IMR-90 (cell line): ENCODE results near the gene GARS1. TPM values are rescaled to one million over a fixed set of nuclear protein-coding genes. Genes with fewer than 3 reads are reported as not detected.

Source experiments
- ATAC-seq: fragments of 200-7000 bp; cut with Tn5 transposase; 2 replicates; pipeline ENCODE4 v1.9.1; 2020; ENCODE audit warnings: low read depth, mild to moderate bottlenecking, moderate library complexity
- BruUV-seq: library from RNA; stranded (reverse); fragments of 400-500 nt; replicated peaks from 2 replicates; lab custom pipeline; 2021; lab: Mats Ljungman, UMichigan
- CTCF ChIA-PET: fragments of 300-600 bp; formaldehyde crosslinking; extraction: SDS; loops from one replicate; lab custom pipeline; 2021; ENCODE audit warnings: antibody characterized with exemption; lab: Yijun Ruan, JAX
- POLR2A ChIA-PET: fragments of 300-600 bp; sonication (Branson Sonifier 250); formaldehyde crosslinking; loops from one replicate; lab custom pipeline; 2022; ENCODE audit warnings: antibody characterized with exemption; ENCODE audit not compliant: unreplicated experiment; lab: Charles Lee
- DNase-seq: peaks from one replicate; pipeline ENCODE4 v3.0.0; 2013
- H2AFZ ChIP-seq: replicated peaks from 2 replicates; pipeline ENCODE3; 2013; ENCODE audit warnings: low read length, mild to moderate bottlenecking; ENCODE audit not compliant: poor library complexity
- H2AK5ac ChIP-seq: 2 replicates; pipeline ENCODE4 v1.6.1; 2013; ENCODE audit warnings: low read depth, low read length, inconsistent platforms
- H2AK9ac ChIP-seq: replicated peaks from 2 replicates; pipeline ENCODE3; 2013; ENCODE audit warnings: mild to moderate bottlenecking, low read depth, low read length, moderate library complexity; ENCODE audit not compliant: poor library complexity
- H2BK120ac ChIP-seq: 2 replicates; pipeline ENCODE4 v1.6.1; 2013; ENCODE audit warnings: low read depth, low read length, inconsistent platforms
- H2BK15ac ChIP-seq: 3 replicates; pipeline ENCODE4 v1.6.1; 2013; ENCODE audit warnings: low read depth, low read length, inconsistent platforms
- H2BK20ac ChIP-seq: 2 replicates; pipeline ENCODE4 v1.6.1; 2013; ENCODE audit warnings: low read depth, mild to moderate bottlenecking, inconsistent platforms, low read length, moderate library complexity
- H2BK5ac ChIP-seq: 2 replicates; pipeline ENCODE4 v1.6.1; 2013; ENCODE audit warnings: mild to moderate bottlenecking, low read depth, low read length, inconsistent platforms; ENCODE audit not compliant: poor library complexity, severe bottlenecking
- H3K14ac ChIP-seq: replicated peaks from 2 replicates; pipeline ENCODE4 v1.6.1; 2013; ENCODE audit warnings: low read depth, low read length, inconsistent platforms
- H3K18ac ChIP-seq: 2 replicates; pipeline ENCODE4 v1.6.1; 2013; ENCODE audit warnings: low read depth, low read length, control low read depth
- H3K23ac ChIP-seq: 2 replicates; pipeline ENCODE4 v1.6.1; 2013; ENCODE audit warnings: low read depth, low read length, inconsistent platforms
- H3K27ac ChIP-seq: 2 replicates; pipeline ENCODE4 v1.5.1; 2013; ENCODE audit warnings: mild to moderate bottlenecking, control low read depth, low read length; ENCODE audit not compliant: insufficient read depth
- H3K27me3 ChIP-seq: 2 replicates; pipeline ENCODE4 v1.6.1; 2013; ENCODE audit warnings: low read length; ENCODE audit not compliant: control insufficient read depth, insufficient read depth
- H3K36me3 ChIP-seq: 2 replicates; pipeline ENCODE4 v1.6.1; 2013; ENCODE audit warnings: low read length, mixed read lengths; ENCODE audit not compliant: control insufficient read depth, insufficient read depth
- H3K4ac ChIP-seq: 2 replicates; pipeline ENCODE4 v1.6.1; 2013; ENCODE audit warnings: low read depth, low read length, inconsistent platforms
- H3K4me1 ChIP-seq: 2 replicates; pipeline ENCODE4 v1.6.1; 2013; ENCODE audit warnings: low read length, mixed read lengths; ENCODE audit not compliant: control insufficient read depth, insufficient read depth
- H3K4me2 ChIP-seq: 2 replicates; pipeline ENCODE4 v1.6.1; 2013; ENCODE audit warnings: low read depth, mild to moderate bottlenecking, control low read depth, low read length, moderate library complexity
- H3K4me3 ChIP-seq: 2 replicates; pipeline ENCODE4 v1.5.1; 2013; ENCODE audit warnings: low read depth, mild to moderate bottlenecking, control low read depth, low read length, moderate library complexity; ENCODE audit not compliant: insufficient read depth
- H3K56ac ChIP-seq: 2 replicates; pipeline ENCODE4 v1.6.1; 2013; ENCODE audit warnings: low read length, inconsistent platforms; ENCODE audit not compliant: insufficient read depth; ENCODE audit errors: extremely low read depth
- H3K79me1 ChIP-seq, 2 experiments: 2 replicates each; pipeline ENCODE4 v1.6.1; 2013; ENCODE audit warnings: low read length in 2 of 2, inconsistent platforms in 1 of 2, low read depth in 1 of 2
- H3K9ac ChIP-seq: 2 replicates; pipeline ENCODE4 v1.6.1; 2013; ENCODE audit warnings: low read depth, low read length, control low read depth
- H3K9me1 ChIP-seq: 2 replicates; pipeline ENCODE4 v1.6.1; 2013; ENCODE audit warnings: low read length, inconsistent platforms; ENCODE audit not compliant: insufficient read depth
- H3K9me3 ChIP-seq: 2 replicates; pipeline ENCODE4 v1.6.1; 2013; ENCODE audit warnings: low read length; ENCODE audit not compliant: control insufficient read depth, insufficient read depth
- H4K20me1 ChIP-seq: 2 replicates; pipeline ENCODE4 v1.6.1; 2013; ENCODE audit warnings: low read length, inconsistent platforms; ENCODE audit not compliant: insufficient read depth
- H4K5ac ChIP-seq: 2 replicates; pipeline ENCODE4 v1.6.1; 2013; ENCODE audit warnings: mild to moderate bottlenecking, low read depth, low read length, control low read depth
- H4K8ac ChIP-seq, 2 experiments: 2 replicates each; pipeline ENCODE4 v1.6.1; 2013; ENCODE audit warnings: low read depth in 2 of 2, low read length in 2 of 2, control low read depth in 1 of 2, inconsistent platforms in 1 of 2
- H4K91ac ChIP-seq: 2 replicates; pipeline ENCODE4 v1.6.1; 2013; ENCODE audit warnings: low read depth, low read length, inconsistent platforms; ENCODE audit not compliant: insufficient read depth
- CEBPB ChIP-seq: IDR thresholded peaks from 2 replicates; pipeline ENCODE4 v1.6.1; 2012; ENCODE audit warnings: low read depth, low read length, improper control_type of control experiment
- FOS ChIP-seq: fragments of 150-350 bp; IDR thresholded peaks from 2 replicates; pipeline ENCODE4 v1.6.1; 2016; ENCODE audit warnings: low read depth, low read length
- MAFK ChIP-seq: IDR thresholded peaks from 2 replicates; pipeline ENCODE4 v1.6.1; 2012; ENCODE audit warnings: low read depth, low read length, improper control_type of control experiment
- MAZ ChIP-seq: IDR thresholded peaks from 2 replicates; pipeline ENCODE4 v1.6.1; 2012; ENCODE audit warnings: low read depth, mild to moderate bottlenecking, low read length, improper control_type of control experiment, moderate library complexity, borderline replicate concordance
- MXI1 ChIP-seq: IDR thresholded peaks from 2 replicates; pipeline ENCODE4 v1.6.1; 2012; ENCODE audit warnings: low read depth, mild to moderate bottlenecking, low read length, moderate library complexity, borderline replicate concordance
- NFE2L2 ChIP-seq: fragments of 150-350 bp; IDR thresholded peaks from 2 replicates; pipeline ENCODE4 v1.6.1; 2016; ENCODE audit warnings: low read depth, mild to moderate bottlenecking, low read length
- POLR2A ChIP-seq: IDR thresholded peaks from 2 replicates; pipeline ENCODE4 v1.6.1; 2012; ENCODE audit warnings: mild to moderate bottlenecking, low read depth, low read length
- RAD21 ChIP-seq: IDR thresholded peaks from 2 replicates; pipeline ENCODE4 v1.6.1; 2012; ENCODE audit warnings: low read length, improper control_type of control experiment
- RCOR1 ChIP-seq: IDR thresholded peaks from 2 replicates; pipeline ENCODE4 v1.6.1; 2012; ENCODE audit warnings: mild to moderate bottlenecking, low read length, improper control_type of control experiment; ENCODE audit not compliant: insufficient replicate concordance
- RFX5 ChIP-seq: IDR thresholded peaks from 2 replicates; pipeline ENCODE4 v1.8.0; 2012; ENCODE audit warnings: low read depth, mild to moderate bottlenecking, low read length, moderate library complexity
- SMC3 ChIP-seq: fragments of 150-350 bp; IDR thresholded peaks from 2 replicates; pipeline ENCODE4 v1.6.1; 2016; ENCODE audit warnings: low read depth, mild to moderate bottlenecking, antibody characterized with exemption, low read length, moderate library complexity
- WGBS, 2 experiments: methylation state at CpG; one replicate each; pipeline versions ENCODE4 v1.1.5 to v1.1.7; 2013; ENCODE audit warnings: missing lambda C conversion rate in 2 of 2; ENCODE audit not compliant: insufficient read length in 1 of 2; ENCODE audit errors: extremely low coverage in 2 of 2; 5-methylcytosine and 5-hydroxymethylcytosine counted together
- dilution Hi-C: fragments of 300-500 bp; cut with HindIII; formaldehyde crosslinking; loops from one replicate; pipeline ENCODE4 v1.14.3; 2018; ENCODE audit warnings: low sequenced_read_pairs; ENCODE audit not compliant: unreplicated experiment
- in situ Hi-C: fragments of 300-500 bp; cut with MboI; formaldehyde crosslinking; loops from 3 replicates; pipeline ENCODE4 v1.14.3; 2019; ENCODE audit warnings: low sequenced_read_pairs, inconsistent platforms, mixed read lengths
- intact Hi-C: fragments of 100-400 bp; cut with micrococcal nuclease; formaldehyde crosslinking; loops from 2 replicates; pipeline ENCODE4 v1.10.0; 2022
- polyA plus RNA-seq, 3 experiments: library from polyadenylated mRNA; depleted of rRNA; stranded (reverse); fragments of >200 nt; gene quantifications; 2 replicates each; pipeline ENCODE4 v1.2.3, GENCODE V29; 2012; ENCODE audit warnings: low replicate concordance in 1 of 3
- total RNA-seq: library from RNA; depleted of rRNA; stranded (reverse); fragments of >200 nt; gene quantifications from 2 replicates; pipeline ENCODE4 v1.2.3, GENCODE V29; 2012
- TF ChIP-seq, protein P1 (sequence below): fragments of 150-350 bp; IDR thresholded peaks from 2 replicates; pipeline ENCODE4 v1.6.1; 2017; ENCODE audit warnings: mild to moderate bottlenecking, antibody characterized with exemption, low read length, low read depth
- TF ChIP-seq, protein P2 (sequence below): conservative IDR thresholded peaks from 2 replicates; pipeline ENCODE4 v1.5.1; 2012; ENCODE audit warnings: mild to moderate bottlenecking, low read depth, low read length, improper control_type of control experiment
- TF ChIP-seq, protein P3 (sequence below): fragments of 150-350 bp; IDR thresholded peaks from 2 replicates; pipeline ENCODE4 v1.6.1; 2016; ENCODE audit warnings: low read depth, mild to moderate bottlenecking, low read length, moderate library complexity, borderline replicate concordance

GARS1 gene
- total and polyA plus RNA-seq, 2 of the 4 experiments (the other 2 are of a cell fraction), result 105 to 551 TPM

DNA sequence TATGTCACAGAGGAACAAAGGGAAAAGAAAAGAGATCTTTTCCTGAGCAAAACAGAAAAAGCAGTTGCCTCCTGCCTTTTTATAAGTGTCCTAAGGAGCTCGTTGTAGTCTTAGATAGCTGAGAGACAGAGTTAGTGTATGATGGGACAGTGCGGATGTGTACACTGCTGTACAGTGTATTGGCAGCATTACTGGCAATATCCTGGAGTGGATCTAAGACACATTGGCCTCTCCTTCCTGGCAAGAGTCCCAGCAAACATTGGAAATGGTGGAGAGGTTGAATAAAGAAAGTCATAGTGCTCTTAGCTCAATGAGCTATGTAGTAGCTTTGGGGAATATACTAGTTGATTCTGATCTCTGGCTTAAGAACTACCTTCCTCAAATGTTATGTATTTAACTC lies 22.7 kb downstream of the GARS1 start:
- Histone ChIP-seq H3K14ac (no peak overlapping the region), H4K20me1 (peaks cover 64% of the 10 kb centered on the region; the same call in 1 of the 2 replicates), H4K8ac (no peak overlapping the region), H3K4me3 (no peak overlapping the region), H3K79me1 (peaks cover 48 to 57% of the 10 kb centered on the region in 2 experiments), H3K4ac (no peak overlapping the region), H3K56ac (no peak overlapping the region), H2BK15ac (no peak overlapping the region), H3K23ac (no peak overlapping the region), H2BK120ac (no peak overlapping the region), H2AK5ac (no peak overlapping the region), H4K5ac (no peak overlapping the region), H3K9me1 (peaks cover 4% of the 10 kb centered on the region), H3K27ac (no peak overlapping the region), H3K9ac (no peak overlapping the region), H4K91ac (no peak overlapping the region), H3K27me3 (no peaks in the 10 kb centered on the region), H2BK5ac (no peak overlapping the region), H2AK9ac (no peak overlapping the region), H3K9me3 (no peaks in the 10 kb centered on the region), H3K18ac (no peak overlapping the region), H3K4me1 (peaks cover 2% of the 10 kb centered on the region; the same call in 1 of the 2 replicates), H3K36me3 (peaks cover 64% of the 10 kb centered on the region), H2AFZ (no peak overlapping the region), H3K4me2 (no peak overlapping the region), H2BK20ac (no peak overlapping the region)
- no CpG with 5 or more reads among the region's 2 CpGs for WGBS, 2 experiments
- no peak for ATAC-seq
- TF ChIP-seq NFE2L2 (no peak), MAZ (no peak), CEBPB (no peak), MAFK (no peak), RAD21 (no peak), RCOR1 (no peak), FOS (no peak), MXI1 (no peak), POLR2A (no peak), SMC3 (no peak), RFX5 (no peak)
- TF ChIP-seq, protein P1, sequence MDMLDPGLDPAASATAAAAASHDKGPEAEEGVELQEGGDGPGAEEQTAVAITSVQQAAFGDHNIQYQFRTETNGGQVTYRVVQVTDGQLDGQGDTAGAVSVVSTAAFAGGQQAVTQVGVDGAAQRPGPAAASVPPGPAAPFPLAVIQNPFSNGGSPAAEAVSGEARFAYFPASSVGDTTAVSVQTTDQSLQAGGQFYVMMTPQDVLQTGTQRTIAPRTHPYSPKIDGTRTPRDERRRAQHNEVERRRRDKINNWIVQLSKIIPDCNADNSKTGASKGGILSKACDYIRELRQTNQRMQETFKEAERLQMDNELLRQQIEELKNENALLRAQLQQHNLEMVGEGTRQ, result no peak
- TF ChIP-seq, protein P2, sequence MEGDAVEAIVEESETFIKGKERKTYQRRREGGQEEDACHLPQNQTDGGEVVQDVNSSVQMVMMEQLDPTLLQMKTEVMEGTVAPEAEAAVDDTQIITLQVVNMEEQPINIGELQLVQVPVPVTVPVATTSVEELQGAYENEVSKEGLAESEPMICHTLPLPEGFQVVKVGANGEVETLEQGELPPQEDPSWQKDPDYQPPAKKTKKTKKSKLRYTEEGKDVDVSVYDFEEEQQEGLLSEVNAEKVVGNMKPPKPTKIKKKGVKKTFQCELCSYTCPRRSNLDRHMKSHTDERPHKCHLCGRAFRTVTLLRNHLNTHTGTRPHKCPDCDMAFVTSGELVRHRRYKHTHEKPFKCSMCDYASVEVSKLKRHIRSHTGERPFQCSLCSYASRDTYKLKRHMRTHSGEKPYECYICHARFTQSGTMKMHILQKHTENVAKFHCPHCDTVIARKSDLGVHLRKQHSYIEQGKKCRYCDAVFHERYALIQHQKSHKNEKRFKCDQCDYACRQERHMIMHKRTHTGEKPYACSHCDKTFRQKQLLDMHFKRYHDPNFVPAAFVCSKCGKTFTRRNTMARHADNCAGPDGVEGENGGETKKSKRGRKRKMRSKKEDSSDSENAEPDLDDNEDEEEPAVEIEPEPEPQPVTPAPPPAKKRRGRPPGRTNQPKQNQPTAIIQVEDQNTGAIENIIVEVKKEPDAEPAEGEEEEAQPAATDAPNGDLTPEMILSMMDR, result no peak
- TF ChIP-seq, protein P3, sequence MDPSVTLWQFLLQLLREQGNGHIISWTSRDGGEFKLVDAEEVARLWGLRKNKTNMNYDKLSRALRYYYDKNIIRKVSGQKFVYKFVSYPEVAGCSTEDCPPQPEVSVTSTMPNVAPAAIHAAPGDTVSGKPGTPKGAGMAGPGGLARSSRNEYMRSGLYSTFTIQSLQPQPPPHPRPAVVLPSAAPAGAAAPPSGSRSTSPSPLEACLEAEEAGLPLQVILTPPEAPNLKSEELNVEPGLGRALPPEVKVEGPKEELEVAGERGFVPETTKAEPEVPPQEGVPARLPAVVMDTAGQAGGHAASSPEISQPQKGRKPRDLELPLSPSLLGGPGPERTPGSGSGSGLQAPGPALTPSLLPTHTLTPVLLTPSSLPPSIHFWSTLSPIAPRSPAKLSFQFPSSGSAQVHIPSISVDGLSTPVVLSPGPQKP, result no peak
- no peak for DNase-seq
- in situ Hi-C loops, result no loop called here
- BruUV-seq, result no TSS peak
- ChIA-PET CTCF (interaction anchor here (1.2 kb wide), 1 partner anchor 20 kb away, joined by 3 read pairs; no protein-coding TSS in a partner anchor), POLR2A (no interaction called here)
- dilution Hi-C loops, result no loop called here
- intact Hi-C loops, result no loop called here
